ENCODE measurements around the gene MATK.

Gene MATK

DNA sequence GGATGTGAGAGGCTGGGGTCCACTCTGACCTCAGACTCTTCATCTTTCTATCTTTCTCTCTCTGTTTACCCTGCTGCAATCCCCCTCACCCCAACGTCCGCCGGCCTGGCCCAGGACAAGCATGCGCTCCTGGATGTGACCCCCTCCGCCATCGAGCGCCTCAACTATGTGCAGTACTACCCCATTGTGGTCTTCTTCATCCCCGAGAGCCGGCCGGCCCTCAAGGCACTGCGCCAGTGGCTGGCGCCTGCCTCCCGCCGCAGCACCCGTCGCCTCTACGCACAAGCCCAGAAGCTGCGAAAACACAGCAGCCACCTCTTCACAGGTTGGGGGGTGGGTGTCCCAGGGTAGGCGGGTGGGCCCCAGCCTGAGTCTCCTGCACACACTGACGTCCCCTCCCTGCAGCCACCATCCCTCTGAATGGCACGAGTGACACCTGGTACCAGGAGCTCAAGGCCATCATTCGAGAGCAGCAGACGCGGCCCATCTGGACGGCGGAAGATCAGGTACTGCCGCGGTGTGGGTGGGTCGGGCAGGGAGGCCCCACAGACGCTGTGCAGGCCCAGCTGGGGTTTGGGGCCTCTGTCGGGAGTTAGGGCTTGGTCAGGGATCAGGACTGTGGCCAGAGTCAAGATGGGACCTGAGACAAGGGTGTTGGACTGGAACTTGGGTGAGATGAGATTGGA, 39.7 kb downstream of the MATK start:
- no peak for DNase-seq

DNA sequence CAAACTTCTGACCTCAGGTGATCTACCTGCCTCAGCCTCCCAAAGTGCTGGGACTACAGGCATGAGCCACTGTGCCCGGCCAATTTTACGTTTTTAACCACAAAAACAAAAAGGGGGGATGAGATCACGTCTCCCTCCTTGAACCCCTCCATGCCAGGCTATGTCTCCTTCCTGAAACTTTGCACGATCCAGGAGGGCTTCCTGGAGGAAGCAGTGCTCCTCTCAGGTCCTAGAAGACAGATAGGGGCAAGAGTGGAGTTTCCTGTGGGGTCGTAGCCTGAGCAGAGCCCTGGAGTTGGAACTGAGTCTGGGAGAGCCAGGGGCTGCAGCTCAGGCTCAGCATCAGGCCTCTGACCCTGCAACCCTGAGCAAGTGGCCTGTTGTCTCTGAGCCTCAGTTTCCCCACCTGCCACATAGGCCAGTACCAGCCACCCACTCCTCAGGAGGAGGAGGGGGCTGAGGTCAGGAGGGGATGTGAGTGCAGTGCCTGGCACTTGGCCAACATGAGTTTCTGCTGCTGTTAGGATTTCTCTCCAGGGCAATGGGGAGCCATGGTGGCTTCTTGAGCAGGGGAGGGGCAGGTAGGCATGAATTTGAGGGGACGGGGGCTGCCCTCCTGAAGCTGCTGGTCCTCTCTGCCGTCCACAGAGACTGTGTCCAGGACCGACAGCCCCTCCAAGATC, 40.7 kb downstream of the MATK start:
- no peak for DNase-seq

DNA sequence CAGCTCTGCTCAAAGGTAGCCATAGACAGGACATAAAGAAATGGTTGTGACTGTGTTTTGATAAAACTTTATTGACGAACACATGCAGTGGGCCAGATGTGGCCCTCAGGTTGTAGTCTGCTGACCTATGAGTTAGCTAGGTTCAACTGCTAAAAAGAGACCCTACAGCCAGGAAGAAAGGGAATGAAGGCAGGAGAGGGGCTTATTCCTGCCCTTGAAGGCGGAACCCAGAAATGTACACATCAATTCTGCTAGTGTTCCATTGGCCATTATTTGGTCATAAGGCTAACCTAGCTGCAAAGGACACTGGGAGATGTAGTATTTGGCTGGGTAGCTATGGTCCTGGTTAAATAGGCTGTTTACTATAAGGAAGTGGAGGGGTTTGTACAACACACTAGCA, 42.7 kb downstream of the MATK start:
- no peak for DNase-seq

DNA sequence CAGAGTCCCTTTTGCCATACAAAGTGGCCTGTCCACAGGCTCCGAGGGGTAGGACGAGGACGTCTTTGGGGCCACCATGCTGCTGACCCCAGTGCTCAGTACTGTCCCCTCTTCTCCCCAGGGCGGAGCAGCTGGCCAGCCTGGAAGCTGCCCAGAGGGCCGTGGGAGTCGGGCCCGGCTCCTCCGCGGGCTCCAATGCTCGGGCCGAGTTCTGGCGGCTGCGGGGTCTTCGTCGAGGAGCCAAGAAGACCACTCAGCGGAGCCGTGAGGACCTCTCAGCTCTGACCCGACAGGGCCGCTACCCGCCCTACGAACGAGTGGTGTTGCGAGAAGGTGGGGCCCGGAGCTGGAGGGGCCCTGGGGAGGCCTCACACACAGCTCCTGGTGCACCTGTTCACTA, 45.8 kb downstream of the MATK start:
- no peak for DNase-seq

DNA sequence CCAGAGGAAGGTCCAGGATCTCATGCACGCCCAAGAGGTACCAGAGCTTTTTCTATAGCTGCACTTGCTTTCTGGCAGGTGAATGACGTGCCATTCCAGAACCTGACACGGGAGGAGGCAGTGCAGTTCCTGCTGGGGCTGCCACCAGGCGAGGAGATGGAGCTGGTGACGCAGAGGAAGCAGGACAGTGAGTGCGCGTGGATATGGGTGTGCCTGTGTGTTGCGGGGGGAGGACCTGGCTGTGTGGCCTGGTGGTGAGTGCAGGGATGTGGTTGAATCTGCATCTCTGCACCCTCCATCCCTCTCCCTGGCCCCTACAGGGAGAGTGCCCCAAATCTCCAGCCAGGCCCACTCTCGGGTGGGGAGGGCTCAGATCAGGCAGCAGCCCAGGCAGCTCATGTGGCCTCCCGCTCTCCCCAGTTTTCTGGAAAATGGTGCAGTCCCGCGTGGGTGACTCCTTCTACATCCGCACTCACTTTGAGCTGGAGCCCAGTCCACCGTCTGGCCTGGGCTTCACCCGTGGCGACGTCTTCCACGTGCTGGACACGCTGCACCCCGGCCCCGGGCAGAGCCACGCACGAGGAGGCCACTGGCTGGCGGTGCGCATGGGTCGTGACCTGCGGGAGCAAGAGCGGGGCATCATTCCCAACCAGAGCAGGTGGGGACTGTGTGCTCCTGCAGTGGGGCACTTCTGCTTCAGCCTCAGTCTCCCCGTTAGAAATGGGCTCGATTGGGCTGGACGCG, 47.5 kb downstream of the MATK start:
- no peak for DNase-seq

DNA sequence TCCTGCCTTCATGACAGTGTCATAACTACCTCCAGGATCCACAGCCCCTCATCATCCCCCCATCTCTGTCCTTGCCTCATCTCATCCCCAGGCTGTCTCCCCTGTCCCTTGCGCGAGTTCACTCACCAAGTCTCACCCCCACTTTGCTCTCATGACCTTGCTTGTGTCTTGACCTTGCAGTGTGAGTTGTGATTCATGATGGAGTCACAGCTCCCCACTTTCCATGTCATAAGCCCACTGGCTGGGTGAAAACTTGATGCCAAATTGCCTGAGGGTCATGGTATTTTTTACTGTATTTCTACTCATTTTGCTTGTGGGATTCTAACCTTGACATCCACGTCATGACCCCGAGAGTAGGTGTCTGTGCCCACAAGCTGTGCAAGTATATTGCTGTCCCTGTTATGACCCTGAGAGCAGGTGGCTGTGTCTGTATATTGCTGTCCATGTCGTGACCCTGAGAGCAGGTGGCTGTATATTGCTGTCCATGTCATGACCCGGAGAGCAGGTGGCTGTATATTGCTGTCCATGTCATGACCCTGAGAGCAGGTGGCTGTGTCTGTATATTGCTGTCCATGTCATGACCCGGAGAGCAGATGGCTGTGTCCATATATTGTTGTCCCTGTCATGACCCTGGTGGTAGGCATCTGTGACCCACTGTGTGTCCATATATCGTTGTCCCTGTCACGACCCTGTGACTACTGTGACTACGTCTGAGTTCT, 48.5 kb downstream of the MATK start:
- no peak for DNase-seq

DNA sequence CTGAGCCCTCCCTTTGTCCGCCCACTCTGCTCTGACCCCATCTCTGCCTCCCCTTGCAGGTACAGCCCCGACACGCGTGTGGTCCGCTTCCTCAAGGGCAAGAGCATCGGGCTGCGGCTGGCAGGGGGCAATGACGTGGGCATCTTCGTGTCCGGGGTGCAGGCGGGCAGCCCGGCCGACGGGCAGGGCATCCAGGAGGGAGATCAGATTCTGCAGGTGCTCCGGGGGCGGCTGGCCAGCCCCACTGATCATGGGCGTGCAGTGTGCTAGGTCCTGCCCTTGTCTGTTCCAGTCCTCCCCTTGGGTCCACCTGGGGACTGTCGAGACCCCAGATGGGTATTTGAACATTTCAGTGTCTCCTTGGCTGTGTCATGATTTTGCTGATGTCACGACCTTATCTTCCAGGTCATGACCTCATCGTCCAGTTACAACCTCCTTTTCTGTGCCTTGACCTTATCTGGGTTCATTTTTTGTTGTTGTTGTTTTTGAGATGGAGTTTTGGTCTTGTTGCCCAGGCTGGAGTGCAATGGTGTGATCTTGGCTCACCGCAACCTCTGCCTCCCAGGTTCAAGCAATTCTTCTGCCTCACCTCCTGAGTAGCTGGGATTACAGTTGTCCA, 50.0 kb downstream of the MATK start:
- DNase-seq, result no peak

DNA sequence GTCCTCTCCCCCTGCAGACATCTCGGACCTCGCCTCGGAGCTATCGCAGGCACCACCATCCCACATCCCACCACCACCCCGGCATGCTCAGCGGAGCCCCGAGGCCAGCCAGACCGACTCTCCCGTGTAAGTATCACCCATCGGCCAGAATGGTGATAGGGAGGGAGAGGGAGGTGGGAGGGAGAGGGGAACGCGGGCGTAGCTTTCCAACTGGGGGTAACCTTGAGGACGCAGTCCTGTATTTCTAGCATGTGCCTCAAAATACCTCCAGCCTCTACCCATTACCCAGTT, 51.9 kb downstream of the MATK start:
- no peak for DNase-seq

DNA sequence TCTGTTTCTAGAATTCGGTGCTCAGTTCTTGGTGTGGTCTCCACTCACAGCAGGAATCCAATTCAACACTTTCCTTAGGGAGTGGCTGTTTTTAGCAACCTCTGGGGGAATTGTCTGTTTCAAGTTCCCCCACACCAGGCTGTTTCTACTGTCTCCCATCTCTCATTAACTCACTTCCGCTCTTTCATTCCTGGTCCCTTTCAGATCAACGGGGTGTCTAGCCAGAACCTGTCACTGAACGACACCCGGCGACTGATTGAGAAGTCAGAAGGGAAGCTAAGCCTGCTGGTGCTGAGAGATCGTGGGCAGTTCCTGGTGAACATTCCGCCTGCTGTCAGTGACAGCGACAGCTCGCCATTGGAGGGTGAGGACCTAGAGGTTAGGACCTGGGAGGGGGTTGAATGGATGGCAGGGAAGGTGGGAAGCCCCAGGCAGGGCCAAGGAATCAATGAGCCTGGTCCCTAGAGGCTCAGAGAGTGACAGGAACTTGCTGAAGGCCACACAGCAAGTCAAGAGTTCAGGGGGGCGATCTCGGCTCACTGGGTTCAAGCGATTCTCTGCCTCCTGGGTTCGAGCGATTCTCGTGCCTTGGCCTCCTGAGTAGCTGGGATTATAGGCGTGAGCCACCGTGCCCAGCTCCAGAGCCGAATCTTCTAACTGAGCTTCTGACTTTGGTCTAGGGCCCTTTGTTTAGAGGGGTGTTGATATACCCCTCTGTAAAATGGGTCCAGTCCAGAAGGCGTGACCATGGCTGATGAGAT, 52.5 kb downstream of the MATK start:
- DNase-seq, result no peak

DNA sequence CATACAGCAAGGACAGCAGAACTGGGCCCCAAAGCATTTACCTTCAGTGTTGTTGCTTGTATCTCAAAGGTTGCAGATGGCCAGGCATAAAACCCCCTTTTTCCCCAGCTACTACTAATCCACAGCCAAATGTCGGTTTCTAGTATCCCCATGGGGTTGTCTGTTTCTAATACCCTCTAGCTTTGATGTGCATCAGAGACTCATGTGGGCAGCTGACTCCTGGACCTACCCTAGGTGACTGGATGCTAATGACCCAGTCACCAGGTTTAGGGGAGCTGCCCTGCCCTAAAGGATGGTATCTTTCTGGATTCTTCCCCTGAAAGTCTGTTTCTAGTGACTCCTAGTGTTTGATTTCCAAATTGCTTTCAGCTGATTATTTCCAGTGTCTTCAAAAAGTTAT, 54.1 kb downstream of the MATK start:
- no peak for DNase-seq

DNA sequence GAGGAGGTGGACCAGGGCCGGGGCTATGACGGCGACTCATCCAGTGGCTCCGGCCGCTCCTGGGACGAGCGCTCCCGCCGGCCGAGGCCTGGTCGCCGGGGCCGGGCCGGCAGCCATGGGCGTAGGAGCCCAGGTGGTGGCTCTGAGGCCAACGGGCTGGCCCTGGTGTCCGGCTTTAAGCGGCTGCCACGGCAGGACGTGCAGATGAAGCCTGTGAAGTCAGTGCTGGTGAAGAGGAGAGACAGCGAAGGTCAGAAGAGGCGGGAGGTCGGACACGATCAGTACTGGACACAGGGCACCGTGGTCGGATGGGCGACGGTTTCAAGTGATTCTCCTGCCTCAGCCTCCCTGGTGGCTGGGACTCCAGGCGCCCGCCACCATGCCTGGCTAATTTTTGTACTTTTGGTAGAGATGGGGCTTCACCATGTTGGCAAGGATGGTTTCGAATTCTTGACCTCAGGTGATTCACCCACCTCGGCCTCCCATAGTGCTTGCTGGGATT, 55.7 kb downstream of the MATK start:
- DNase-seq, result no peak
